H9 (cell line): ENCODE data around the gene KMT2D. TPM values are rescaled to one million over a fixed set of nuclear protein-coding genes. Genes with fewer than 3 reads are reported as not detected.

Source experiments
- DNase-seq: peaks from one replicate; pipeline ENCODE4 v3.0.0-alpha.2; 2017
- H2AFZ ChIP-seq: one replicate; pipeline ENCODE4 v1.6.1; 2013; ENCODE audit warnings: mild to moderate bottlenecking, low read length, control low read depth, moderate library complexity
- H2AK5ac ChIP-seq: 2 replicates; pipeline ENCODE4 v1.6.1; 2013; ENCODE audit warnings: low read length, control low read depth, mixed read lengths; ENCODE audit not compliant: insufficient read length
- H2BK120ac ChIP-seq: one replicate; pipeline ENCODE4 v1.6.1; 2013; ENCODE audit warnings: low read depth, mild to moderate bottlenecking, low read length, control low read depth, inconsistent platforms; ENCODE audit not compliant: poor library complexity, severe bottlenecking
- H2BK12ac ChIP-seq: 2 replicates; pipeline ENCODE4 v1.6.1; 2013; ENCODE audit warnings: low read length, control low read depth, mixed read lengths, low read depth; ENCODE audit not compliant: insufficient read length
- H2BK15ac ChIP-seq: 2 replicates; pipeline ENCODE4 v1.6.1; 2013; ENCODE audit warnings: low read depth, low read length, control low read depth
- H2BK20ac ChIP-seq: one replicate; pipeline ENCODE4 v1.6.1; 2013; ENCODE audit warnings: low read depth, mild to moderate bottlenecking, low read length, control low read depth, inconsistent platforms; ENCODE audit not compliant: poor library complexity, severe bottlenecking
- H2BK5ac ChIP-seq: 2 replicates; pipeline ENCODE4 v1.6.1; 2013; ENCODE audit warnings: low read length, control low read depth, mixed read lengths; ENCODE audit not compliant: insufficient read length
- H3K14ac ChIP-seq: 2 replicates; pipeline ENCODE4 v1.6.1; 2013; ENCODE audit warnings: low read length, control low read depth; ENCODE audit not compliant: insufficient read depth
- H3K18ac ChIP-seq: 2 replicates; pipeline ENCODE4 v1.6.1; 2013; ENCODE audit warnings: low read depth, mild to moderate bottlenecking, mixed read lengths, low read length, control low read depth; ENCODE audit not compliant: insufficient read length
- H3K23ac ChIP-seq: 2 replicates; pipeline ENCODE4 v1.6.1; 2013; ENCODE audit warnings: low read length, control low read depth, mixed read lengths, low read depth; ENCODE audit not compliant: insufficient read length
- H3K23me2 ChIP-seq: 2 replicates; pipeline ENCODE4 v1.6.1; 2013; ENCODE audit warnings: low read depth, mild to moderate bottlenecking, mixed read lengths, low read length, control low read depth; ENCODE audit not compliant: insufficient read length, poor library complexity, severe bottlenecking
- H3K27ac ChIP-seq: 2 replicates; pipeline ENCODE4 v1.5.1; 2013; ENCODE audit warnings: low read length, control low read depth, mixed read lengths, low read depth; ENCODE audit not compliant: insufficient read length
- H3K27me3 ChIP-seq: 2 replicates; pipeline ENCODE4 v1.6.1; 2013; ENCODE audit warnings: low read length, control low read depth, inconsistent platforms; ENCODE audit not compliant: insufficient read depth
- H3K4ac ChIP-seq: 2 replicates; pipeline ENCODE4 v1.6.1; 2013; ENCODE audit warnings: low read depth, mild to moderate bottlenecking, control low read depth, inconsistent platforms, low read length, moderate library complexity
- H3K4me1 ChIP-seq: 2 replicates; pipeline ENCODE4 v1.6.1; 2013; ENCODE audit warnings: low read length, control low read depth, inconsistent platforms; ENCODE audit not compliant: insufficient read depth
- H3K4me2 ChIP-seq: 2 replicates; pipeline ENCODE4 v1.6.1; 2013; ENCODE audit warnings: low read length, control low read depth, mixed read lengths; ENCODE audit not compliant: insufficient read length, insufficient read depth
- H3K56ac ChIP-seq: 2 replicates; pipeline ENCODE4 v1.6.1; 2013; ENCODE audit warnings: low read depth, mild to moderate bottlenecking, mixed read lengths, low read length, control low read depth; ENCODE audit not compliant: insufficient read length
- H3K79me1 ChIP-seq: 2 replicates; pipeline ENCODE4 v1.6.1; 2013; ENCODE audit warnings: low read depth, mild to moderate bottlenecking, moderate library complexity, low read length, control low read depth, inconsistent platforms; ENCODE audit not compliant: insufficient read depth, poor library complexity, severe bottlenecking
- H3K79me2 ChIP-seq: 2 replicates; pipeline ENCODE4 v1.6.1; 2013; ENCODE audit warnings: low read length, control low read depth, inconsistent platforms; ENCODE audit not compliant: insufficient read depth
- H3K9ac ChIP-seq: 2 replicates; pipeline ENCODE4 v1.6.1; 2013; ENCODE audit warnings: low read length, control low read depth, mixed read lengths; ENCODE audit not compliant: insufficient read length; ENCODE audit errors: extremely low read depth
- H3K9me3 ChIP-seq: one replicate; pipeline ENCODE4 v1.6.1; 2013; ENCODE audit warnings: low read depth, low read length, inconsistent platforms; ENCODE audit not compliant: control insufficient read depth
- H3T11ph ChIP-seq: one replicate; pipeline ENCODE4 v1.6.1; 2013; ENCODE audit warnings: mild to moderate bottlenecking, low read length, control low read depth, inconsistent platforms
- H4K20me1 ChIP-seq: one replicate; pipeline ENCODE4 v1.6.1; 2013; ENCODE audit not compliant: control insufficient read depth, insufficient read length, insufficient read depth
- H4K5ac ChIP-seq: 2 replicates; pipeline ENCODE4 v1.6.1; 2013; ENCODE audit warnings: low read depth, mild to moderate bottlenecking, mixed read lengths, low read length, control low read depth; ENCODE audit not compliant: insufficient read length
- H4K8ac ChIP-seq: replicated peaks from 2 replicates; pipeline ENCODE4 v1.6.1; 2013; ENCODE audit warnings: low read length, control low read depth, mixed read lengths, low read depth; ENCODE audit not compliant: insufficient read length
- H4K91ac ChIP-seq: 2 replicates; pipeline ENCODE4 v1.6.1; 2013; ENCODE audit warnings: low read depth, mild to moderate bottlenecking, moderate library complexity, mixed read lengths, low read length, control low read depth; ENCODE audit not compliant: insufficient read length
- H3K27ac Mint-ChIP-seq, 3 experiments: 2 replicates in 2 of 3; 3 replicates in 1 of 3; pipeline ENCODE4 v1.8.0; 2020 to 2021; ENCODE audit warnings: mixed read lengths in 3 of 3, mild to moderate bottlenecking in 1 of 3, moderate library complexity in 1 of 3
- H3K27me3 Mint-ChIP-seq: 2 replicates; pipeline ENCODE4 v1.8.0; 2021; ENCODE audit warnings: low read depth, mild to moderate bottlenecking, moderate library complexity, mixed read lengths
- H3K36me3 Mint-ChIP-seq, 3 experiments: 2 replicates in 2 of 3; 3 replicates in 1 of 3; pipeline ENCODE4 v1.8.0; 2020 to 2021; ENCODE audit warnings: low read depth in 3 of 3, mixed read lengths in 3 of 3; ENCODE audit not compliant: insufficient read depth in 1 of 3
- H3K4me1 Mint-ChIP-seq, 2 experiments: 2 replicates each; pipeline ENCODE4 v1.8.0; 2020; ENCODE audit warnings: mixed read lengths in 2 of 2
- H3K4me3 Mint-ChIP-seq, 2 experiments: 2 replicates in 1 of 2; 3 replicates in 1 of 2; pipeline ENCODE4 v1.8.0; 2020 to 2021; ENCODE audit warnings: mild to moderate bottlenecking in 2 of 2, mixed read lengths in 2 of 2, moderate library complexity in 1 of 2
- H3K9me3 Mint-ChIP-seq, 2 experiments: 2 replicates in 1 of 2; 3 replicates in 1 of 2; pipeline ENCODE4 v1.8.0; 2020; ENCODE audit warnings: mild to moderate bottlenecking in 2 of 2, mixed read lengths in 2 of 2, moderate library complexity in 1 of 2
- CTCF ChIP-seq: fragments of 200-600 bp; sonication (generic); conservative IDR thresholded peaks from 3 replicates; pipeline ENCODE4 v1.8.0; 2021; ENCODE audit warnings: antibody characterized with exemption, mild to moderate bottlenecking
- WGBS: extraction: QIAGEN DNeasy Blood & Tissue Kit; methylation state at CpG from one replicate; pipeline ENCODE4 v1.1.7; 2013; ENCODE audit warnings: missing lambda C conversion rate, low lambda C conversion rate, mixed read lengths; ENCODE audit not compliant: insufficient read length; ENCODE audit errors: extremely low coverage; 5-methylcytosine and 5-hydroxymethylcytosine counted together
- total RNA-seq: library from RNA; stranded (reverse); gene quantifications from 2 replicates; pipeline ENCODE4 v1.2.1, GENCODE V29; 2021

KMT2D gene
- total RNA-seq, 1 experiment from 2014 or later: 93.7 TPM

DNA sequence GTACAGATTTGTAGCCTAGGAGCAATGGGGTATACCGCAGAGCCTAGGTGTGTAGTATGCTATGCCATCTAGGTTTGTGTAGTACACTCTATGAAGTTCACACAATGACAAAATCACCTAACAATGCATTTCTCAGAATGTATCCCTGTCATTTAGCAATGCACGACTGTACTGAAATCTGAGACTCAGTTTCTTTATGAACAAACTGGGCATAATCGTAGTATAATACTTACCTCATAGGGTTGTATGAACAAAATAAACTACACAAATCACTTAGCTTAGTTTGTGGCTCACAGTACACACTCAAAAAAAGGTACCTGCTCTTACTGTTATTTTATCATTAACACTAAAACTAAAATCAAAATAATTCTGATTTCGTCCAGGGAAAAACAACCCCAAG, 35.1 kb downstream of the KMT2D start:
- H3K4ac ChIP-seq: no peak overlapping the region
- H4K8ac ChIP-seq: no peak overlapping the region
- no peaks in the 10 kb centered on the region for H3K79me1 ChIP-seq
- TF ChIP-seq CTCF: no peak
- H3K56ac ChIP-seq: no peak overlapping the region
- H3K23ac ChIP-seq: no peak overlapping the region
- no peaks in the 10 kb centered on the region; the same call in 1 of the 2 replicates for H3K27me3 ChIP-seq
- no peak overlapping the region for H2BK120ac ChIP-seq
- H4K20me1 ChIP-seq: no peaks in the 10 kb centered on the region
- Mint-ChIP-seq H3K4me3 (no peak overlapping the region), H3K36me3 (peaks cover 45 to 93% (median 88%) of the 10 kb centered on the region in 3 experiments), H3K9me3 (no peaks in the 10 kb centered on the region), H3K27me3 (no peaks in the 10 kb centered on the region; the same call in 1 of the 2 replicates), H3K27ac (no peak overlapping the region), H3K4me1 (no peaks in the 10 kb centered on the region)
- no peak overlapping the region for H3K14ac ChIP-seq
- H4K5ac ChIP-seq: no peak overlapping the region
- no peak overlapping the region for H3K18ac ChIP-seq
- no peaks in the 10 kb centered on the region for H3K79me2 ChIP-seq
- no peak overlapping the region for H2BK15ac ChIP-seq
- no peak overlapping the region for H3K9ac ChIP-seq
- no peak overlapping the region for H2BK20ac ChIP-seq
- no peak overlapping the region for H3K4me2 ChIP-seq
- no peak overlapping the region for H4K91ac ChIP-seq
- H2AFZ ChIP-seq: no peak overlapping the region
- H3T11ph ChIP-seq: no peak overlapping the region
- H2BK5ac ChIP-seq: no peak overlapping the region
- no peak overlapping the region for H2BK12ac ChIP-seq
- no peaks in the 10 kb centered on the region for H3K4me1 ChIP-seq
- no peaks in the 10 kb centered on the region for H3K9me3 ChIP-seq
- WGBS: no CpG with 5 or more reads among the region's 4 CpGs
- DNase-seq: no peak
- H3K23me2 ChIP-seq: no peaks in the 10 kb centered on the region
- no peak overlapping the region for H3K27ac ChIP-seq
- no peak overlapping the region for H2AK5ac ChIP-seq
